HepG2 (cell line): Measurements from ENCODE around the gene TWIST2.

Source experiments
- CTCF ChIP-seq: sonication (generic); formaldehyde crosslinking; IDR thresholded peaks from 2 replicates; pipeline ENCODE4 v1.5.0; 2020; ENCODE audit warnings: mild to moderate bottlenecking, missing genetic modification reagents, moderate library complexity
- FOXA1 ChIP-seq, 2 experiments: fragments of 450-650 bp in 1 of 2; sonication (generic) in 1 of 2; formaldehyde crosslinking in 1 of 2; IDR thresholded peaks; 2 replicates each; pipeline versions ENCODE4 v1.4.0 to v1.6.1; 2016 to 2020; ENCODE audit warnings: missing genetic modification reagents in 1 of 2
- MAFF ChIP-seq: IDR thresholded peaks from 2 replicates; pipeline ENCODE4 v1.6.1; 2011; ENCODE audit warnings: low read depth, low read length, improper control_type of control experiment
- MBD4 ChIP-seq: IDR thresholded peaks from 2 replicates; pipeline ENCODE4 v1.6.1; 2012; ENCODE audit warnings: low read length, inconsistent platforms, borderline replicate concordance
- NCOA2 ChIP-seq: sonication (generic); formaldehyde crosslinking; IDR thresholded peaks from 2 replicates; pipeline ENCODE4 v1.8.0; 2022; ENCODE audit warnings: inconsistent platforms
- SP4 ChIP-seq: sonication (generic); formaldehyde crosslinking; IDR thresholded peaks from 2 replicates; pipeline ENCODE4 v1.8.1; 2023; ENCODE audit warnings: mild to moderate bottlenecking, missing genetic modification reagents
- TBP ChIP-seq: sonication (generic); formaldehyde crosslinking; IDR thresholded peaks from 2 replicates; pipeline ENCODE4 v1.5.0; 2020; ENCODE audit warnings: missing genetic modification reagents
- TRIM24 ChIP-seq: sonication (generic); formaldehyde crosslinking; IDR thresholded peaks from 2 replicates; pipeline ENCODE4 v1.8.0; 2022; ENCODE audit warnings: mild to moderate bottlenecking, missing genetic modification reagents
- ZBTB7A ChIP-seq: sonication (generic); formaldehyde crosslinking; IDR thresholded peaks from 2 replicates; pipeline ENCODE4 v1.8.0; 2022; ENCODE audit warnings: mild to moderate bottlenecking, missing genetic modification reagents
- ZNF670 ChIP-seq: sonication (generic); formaldehyde crosslinking; IDR thresholded peaks from 2 replicates; pipeline ENCODE4 v1.8.0; 2022; ENCODE audit warnings: mild to moderate bottlenecking, missing genetic modification reagents, borderline replicate concordance
- ZSCAN22 ChIP-seq: sonication (generic); formaldehyde crosslinking; IDR thresholded peaks from 2 replicates; pipeline ENCODE4 v1.4.0; 2020; ENCODE audit warnings: mild to moderate bottlenecking, missing genetic modification reagents
- TF ChIP-seq, protein P1 (sequence below): sonication (generic); formaldehyde crosslinking; IDR thresholded peaks from 2 replicates; pipeline ENCODE4 v1.5.0; 2020; ENCODE audit warnings: missing genetic modification reagents, mild to moderate bottlenecking, borderline replicate concordance
- TF ChIP-seq, protein P2 (sequence below), 2 experiments: IDR thresholded peaks; 2 replicates each; pipeline ENCODE4 v1.6.1; 2011 to 2012; ENCODE audit warnings: low read length in 2 of 2, borderline replicate concordance in 1 of 2, low read depth in 1 of 2, mild to moderate bottlenecking in 1 of 2, moderate library complexity in 1 of 2

GRCh38 chr2:238811759-238812158, 36.1 kb upstream of the TWIST2 start:
- no peak for TF ChIP-seq TRIM24 (CRISPR knock-in tag)
- TF ChIP-seq, protein P1, sequence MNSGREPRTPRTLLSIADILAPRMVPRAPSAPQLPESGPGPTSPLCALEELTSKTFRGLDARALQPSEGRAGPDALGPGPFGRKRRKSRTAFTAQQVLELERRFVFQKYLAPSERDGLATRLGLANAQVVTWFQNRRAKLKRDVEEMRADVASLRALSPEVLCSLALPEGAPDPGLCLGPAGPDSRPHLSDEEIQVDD (CRISPR knock-in tag) = no peak
- TF ChIP-seq CTCF (CRISPR knock-in tag) = no peak
- TF ChIP-seq ZSCAN22 = no peak
- TF ChIP-seq NCOA2 (CRISPR knock-in tag) = no peak
- TF ChIP-seq TBP = no peak
- TF ChIP-seq SP4 (CRISPR knock-in tag) = no peak
- TF ChIP-seq FOXA1 (IDR thresholded peaks at IDR 0.05) = no peak
- TF ChIP-seq FOXA1 (CRISPR knock-in tag; IDR thresholded peaks at IDR 0.05) = no peak
- TF ChIP-seq, protein P2, sequence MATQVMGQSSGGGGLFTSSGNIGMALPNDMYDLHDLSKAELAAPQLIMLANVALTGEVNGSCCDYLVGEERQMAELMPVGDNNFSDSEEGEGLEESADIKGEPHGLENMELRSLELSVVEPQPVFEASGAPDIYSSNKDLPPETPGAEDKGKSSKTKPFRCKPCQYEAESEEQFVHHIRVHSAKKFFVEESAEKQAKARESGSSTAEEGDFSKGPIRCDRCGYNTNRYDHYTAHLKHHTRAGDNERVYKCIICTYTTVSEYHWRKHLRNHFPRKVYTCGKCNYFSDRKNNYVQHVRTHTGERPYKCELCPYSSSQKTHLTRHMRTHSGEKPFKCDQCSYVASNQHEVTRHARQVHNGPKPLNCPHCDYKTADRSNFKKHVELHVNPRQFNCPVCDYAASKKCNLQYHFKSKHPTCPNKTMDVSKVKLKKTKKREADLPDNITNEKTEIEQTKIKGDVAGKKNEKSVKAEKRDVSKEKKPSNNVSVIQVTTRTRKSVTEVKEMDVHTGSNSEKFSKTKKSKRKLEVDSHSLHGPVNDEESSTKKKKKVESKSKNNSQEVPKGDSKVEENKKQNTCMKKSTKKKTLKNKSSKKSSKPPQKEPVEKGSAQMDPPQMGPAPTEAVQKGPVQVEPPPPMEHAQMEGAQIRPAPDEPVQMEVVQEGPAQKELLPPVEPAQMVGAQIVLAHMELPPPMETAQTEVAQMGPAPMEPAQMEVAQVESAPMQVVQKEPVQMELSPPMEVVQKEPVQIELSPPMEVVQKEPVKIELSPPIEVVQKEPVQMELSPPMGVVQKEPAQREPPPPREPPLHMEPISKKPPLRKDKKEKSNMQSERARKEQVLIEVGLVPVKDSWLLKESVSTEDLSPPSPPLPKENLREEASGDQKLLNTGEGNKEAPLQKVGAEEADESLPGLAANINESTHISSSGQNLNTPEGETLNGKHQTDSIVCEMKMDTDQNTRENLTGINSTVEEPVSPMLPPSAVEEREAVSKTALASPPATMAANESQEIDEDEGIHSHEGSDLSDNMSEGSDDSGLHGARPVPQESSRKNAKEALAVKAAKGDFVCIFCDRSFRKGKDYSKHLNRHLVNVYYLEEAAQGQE (IDR thresholded peaks at IDR 0.05; ENCODE audit: borderline replicate concordance in 1 of 2, low read depth in 1 of 2, low read length in 2 of 2) = no peak
- TF ChIP-seq MAFF = no peak
- TF ChIP-seq MBD4 = no peak
- no peak for TF ChIP-seq ZNF670 (CRISPR knock-in tag)
- TF ChIP-seq ZBTB7A (CRISPR knock-in tag) = no peak
